Stimulated activated CD4-positive, alpha-beta T cell treated with anti-CD3 and anti-CD28 coated beads, Interleukin-15, amount 100 ng/mL, for 48 hours (primary cell): ENCODE results near the gene CNGA3.
"Not testable (repeated sequence)": the region's sequence is repeated elsewhere in the genome, so short reads cannot be mapped to it uniquely, and the experiment has no call there.

Source experiments
- DNase-seq, 2 donors: peaks; one replicate each; pipeline ENCODE4 v3.0.0-alpha.2; 2020; ENCODE audit warnings: low read depth in 2 of 2

The CNGA3 gene

GRCh38 chr2:98346311-98347236 lies at the start of gene CNGA3:
TSS of gene CNGA3 (plus strand) at chr2:98346456. CDS start at chr2:98369976, 23,520 bp downstream.
- DNase-seq = no peak

GRCh38 chr2:98297817-98298682 lies 48.2 kb upstream of the CNGA3 start:
- DNase-seq = no peak

GRCh38 chr2:98298683-98299164 lies 47.5 kb upstream of the CNGA3 start:
- no peak for DNase-seq

- no peak for DNase-seq
Measured at GRCh38 chr2:98299211-98299905, 46.9 kb upstream of the CNGA3 start.

- DNase-seq = no peak
Measured at GRCh38 chr2:98300141-98300874, 45.9 kb upstream of the CNGA3 start.

GRCh38 chr2:98301469-98301868 lies 44.8 kb upstream of the CNGA3 start:
- no peak for DNase-seq

GRCh38 chr2:98307131-98307696 lies 39.0 kb upstream of the CNGA3 start:
- DNase-seq = not testable (repeated sequence)

GRCh38 chr2:98308068-98308467 lies 38.2 kb upstream of the CNGA3 start:
- DNase-seq = no peak

GRCh38 chr2:98308532-98308931 lies 37.7 kb upstream of the CNGA3 start:
- DNase-seq = no peak

GRCh38 chr2:98309580-98309979 lies 36.7 kb upstream of the CNGA3 start:
- no peak for DNase-seq

- no peak for DNase-seq
Measured at GRCh38 chr2:98310010-98310409, 36.2 kb upstream of the CNGA3 start.

GRCh38 chr2:98311090-98311489 lies 35.2 kb upstream of the CNGA3 start:
- DNase-seq = no peak

GRCh38 chr2:98311771-98312545 lies 34.3 kb upstream of the CNGA3 start:
- DNase-seq = no peak

- no peak for DNase-seq
Measured at GRCh38 chr2:98313492-98314250, 32.6 kb upstream of the CNGA3 start.

- DNase-seq = no peak
Measured at GRCh38 chr2:98314251-98314650, 32.0 kb upstream of the CNGA3 start.

GRCh38 chr2:98315957-98316356 lies 30.3 kb upstream of the CNGA3 start:
- DNase-seq = no peak

GRCh38 chr2:98317214-98317613 lies 29.0 kb upstream of the CNGA3 start:
- no peak for DNase-seq

- DNase-seq = not testable (repeated sequence)
Measured at GRCh38 chr2:98320171-98320570, 26.1 kb upstream of the CNGA3 start.

GRCh38 chr2:98324181-98324580 lies 22.1 kb upstream of the CNGA3 start:
- DNase-seq = no peak
